ENCODE measurements around the gene TEPSIN.

Gene TEPSIN

DNA sequence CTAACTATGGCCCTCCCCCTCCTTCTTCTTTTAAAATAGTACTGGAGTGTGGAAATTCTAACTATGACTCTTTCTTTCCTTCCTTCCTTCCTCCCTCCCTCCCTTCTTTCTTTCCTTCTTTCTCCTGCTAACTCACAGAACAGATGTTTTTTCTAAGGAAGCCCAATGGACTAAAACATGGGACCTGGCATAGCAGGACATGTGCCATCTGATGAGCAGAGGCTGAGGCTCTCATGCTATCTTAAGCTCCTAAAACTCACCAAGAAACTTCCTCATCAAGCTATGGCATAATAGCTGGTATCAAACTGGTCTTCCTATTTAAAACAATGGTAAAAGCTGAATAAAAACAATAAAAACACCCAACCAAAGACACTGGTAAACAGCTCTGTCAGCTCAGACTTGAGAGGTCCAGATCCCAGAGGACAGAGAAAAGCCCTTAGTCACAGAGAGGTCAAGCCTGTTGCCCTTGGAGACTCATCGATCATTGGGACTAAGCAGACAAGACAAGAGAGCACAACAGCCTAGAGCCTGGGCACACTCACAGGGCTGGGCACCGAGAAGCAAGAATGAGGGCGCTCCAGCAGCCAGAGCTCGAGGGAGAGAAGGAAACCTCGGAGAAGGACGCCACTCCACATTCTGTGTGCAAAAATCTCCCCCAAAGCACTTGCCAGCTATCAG is 28.7 kb upstream of the TEPSIN start:
- no peak for TF ChIP-seq ZFX (IDR thresholded peaks at IDR 0.05; ENCODE audit: borderline replicate concordance)
- TF ChIP-seq, protein P1, sequence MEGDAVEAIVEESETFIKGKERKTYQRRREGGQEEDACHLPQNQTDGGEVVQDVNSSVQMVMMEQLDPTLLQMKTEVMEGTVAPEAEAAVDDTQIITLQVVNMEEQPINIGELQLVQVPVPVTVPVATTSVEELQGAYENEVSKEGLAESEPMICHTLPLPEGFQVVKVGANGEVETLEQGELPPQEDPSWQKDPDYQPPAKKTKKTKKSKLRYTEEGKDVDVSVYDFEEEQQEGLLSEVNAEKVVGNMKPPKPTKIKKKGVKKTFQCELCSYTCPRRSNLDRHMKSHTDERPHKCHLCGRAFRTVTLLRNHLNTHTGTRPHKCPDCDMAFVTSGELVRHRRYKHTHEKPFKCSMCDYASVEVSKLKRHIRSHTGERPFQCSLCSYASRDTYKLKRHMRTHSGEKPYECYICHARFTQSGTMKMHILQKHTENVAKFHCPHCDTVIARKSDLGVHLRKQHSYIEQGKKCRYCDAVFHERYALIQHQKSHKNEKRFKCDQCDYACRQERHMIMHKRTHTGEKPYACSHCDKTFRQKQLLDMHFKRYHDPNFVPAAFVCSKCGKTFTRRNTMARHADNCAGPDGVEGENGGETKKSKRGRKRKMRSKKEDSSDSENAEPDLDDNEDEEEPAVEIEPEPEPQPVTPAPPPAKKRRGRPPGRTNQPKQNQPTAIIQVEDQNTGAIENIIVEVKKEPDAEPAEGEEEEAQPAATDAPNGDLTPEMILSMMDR (IDR thresholded peaks at IDR 0.05) = no peak
- no peak overlapping the region; the same call in 1 of the 2 replicates for H3K27ac ChIP-seq

DNA sequence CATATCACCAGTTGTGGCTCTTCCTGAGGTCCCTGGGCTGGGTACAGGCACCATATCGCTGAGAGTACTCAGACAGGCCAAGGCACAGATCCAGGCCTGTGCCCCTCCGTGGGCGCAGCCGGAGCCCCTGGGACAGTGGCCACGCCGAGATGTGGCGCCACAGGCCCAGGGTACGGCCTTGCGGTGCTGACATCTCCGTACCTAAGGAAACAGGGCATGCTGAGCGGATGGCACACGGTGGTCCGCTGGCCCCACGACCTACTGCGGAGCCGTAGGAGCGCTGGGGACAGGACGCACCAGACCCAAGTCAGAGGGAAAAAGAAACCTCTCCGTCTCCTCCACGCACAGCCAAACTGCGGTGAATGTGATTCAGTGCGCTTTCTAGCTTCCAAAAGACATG is 26.7 kb upstream of the TEPSIN start:
- H3K27ac ChIP-seq = no peak overlapping the region
- TF ChIP-seq ZFX (IDR thresholded peaks at IDR 0.05; ENCODE audit: borderline replicate concordance) = no peak

DNA sequence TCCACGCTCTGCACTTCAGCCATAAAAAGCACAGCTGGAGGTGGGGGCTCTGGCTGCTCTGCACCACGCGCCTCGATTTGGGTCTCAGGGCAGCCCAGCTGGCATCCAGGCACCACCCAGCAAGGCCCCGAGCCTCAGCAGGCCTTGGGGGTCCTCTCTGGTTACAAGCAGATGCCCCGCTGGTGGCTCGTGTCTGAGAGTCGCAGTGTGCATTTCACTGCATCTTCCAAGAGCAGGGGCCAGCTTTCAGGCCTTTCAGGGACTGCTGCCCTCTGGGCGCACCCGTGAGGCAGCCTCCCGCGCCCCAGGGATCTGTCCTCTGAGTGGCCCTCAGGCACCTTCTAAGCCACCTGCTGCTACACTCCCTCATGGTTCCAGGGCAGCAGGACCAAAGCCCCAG is 25.8 kb upstream of the TEPSIN start:
- H3K27ac ChIP-seq = no peak overlapping the region
- no peak for TF ChIP-seq ZFX (IDR thresholded peaks at IDR 0.05; ENCODE audit: borderline replicate concordance)
- TF ChIP-seq, protein P1 (IDR thresholded peaks at IDR 0.05) = no peak

DNA sequence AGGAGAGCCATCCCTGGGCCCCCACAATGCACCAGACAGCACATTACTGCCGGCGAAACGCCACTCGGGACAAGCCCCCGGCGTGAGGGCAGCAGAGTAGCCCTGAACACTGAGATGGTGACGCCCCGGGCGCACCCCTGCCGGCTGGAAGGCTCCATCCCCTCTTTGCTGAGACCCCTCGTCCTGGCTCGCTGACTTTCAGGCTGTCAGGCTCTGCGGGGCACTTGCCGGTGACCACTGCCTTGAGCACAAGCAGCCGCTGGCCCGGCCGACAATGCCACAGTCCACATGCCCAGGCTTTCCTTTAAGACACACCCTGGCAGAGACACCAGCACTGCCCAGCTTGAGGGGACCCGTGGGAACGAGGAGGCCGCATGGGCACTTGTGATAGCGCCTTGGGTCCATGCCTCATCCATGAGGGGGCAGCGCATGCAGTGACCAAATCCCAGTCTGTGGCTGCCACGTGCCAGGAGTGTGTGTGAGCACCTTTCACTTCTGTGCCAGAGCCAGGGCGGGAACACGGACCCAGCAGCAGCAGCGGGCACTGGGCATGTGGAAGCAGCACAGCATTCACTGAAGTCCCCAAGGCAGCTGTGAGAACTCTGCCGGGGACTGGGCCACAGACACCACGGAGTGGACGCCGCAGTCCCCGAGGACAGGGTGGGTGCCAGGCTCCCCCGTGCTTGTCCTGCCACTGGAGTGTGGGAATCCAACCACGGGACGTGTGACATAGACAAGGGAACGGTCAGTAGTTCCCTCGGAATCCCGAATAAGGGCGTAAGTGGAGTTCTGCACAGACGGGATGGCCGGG is 24.7 kb upstream of the TEPSIN start:
- TF ChIP-seq, protein P1 (IDR thresholded peaks at IDR 0.05) = no peak
- no peak for TF ChIP-seq ZFX (IDR thresholded peaks at IDR 0.05; ENCODE audit: borderline replicate concordance)
- no peak overlapping the region for H3K27ac ChIP-seq

DNA sequence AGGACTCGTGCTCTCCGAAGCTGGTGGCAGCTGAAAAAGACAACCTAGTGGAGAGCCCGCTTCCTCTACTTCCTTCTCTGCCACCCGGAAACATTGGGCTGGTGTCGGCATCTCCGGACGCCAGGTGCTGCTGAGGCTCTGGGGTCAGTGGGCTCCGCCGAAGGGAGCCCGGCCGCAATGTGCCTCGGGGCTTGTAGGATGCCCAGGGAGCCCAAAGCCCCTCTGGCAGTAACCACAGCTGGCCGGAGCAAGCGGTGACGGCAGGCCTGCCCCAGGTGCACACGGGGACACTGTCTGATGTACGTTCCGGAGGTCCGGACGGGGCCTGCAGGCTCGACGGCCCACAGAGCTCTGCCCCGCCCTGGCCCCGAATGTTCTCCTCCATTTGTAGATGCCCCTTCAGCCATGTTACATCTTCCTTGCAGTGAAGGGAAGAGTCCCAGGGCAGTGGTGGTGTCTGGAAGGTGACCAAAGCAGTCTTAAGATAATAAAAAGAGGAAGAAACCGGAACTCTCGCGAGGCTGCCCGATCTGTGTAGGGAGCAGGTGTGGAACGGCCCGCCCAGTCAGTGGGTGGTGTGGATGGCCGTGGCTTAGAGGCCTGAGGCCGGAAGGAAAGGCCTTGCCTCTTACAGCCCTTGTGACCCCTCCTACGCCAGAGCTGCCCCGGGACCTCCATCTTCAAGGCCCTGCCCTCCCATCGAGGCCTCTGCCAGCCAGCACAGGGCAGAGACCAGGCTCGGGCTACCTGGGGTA is 22.9 kb upstream of the TEPSIN start:
- TF ChIP-seq ZFX (IDR thresholded peaks at IDR 0.05; ENCODE audit: borderline replicate concordance) = no peak
- TF ChIP-seq, protein P1 (IDR thresholded peaks at IDR 0.05) = no peak
- no peak overlapping the region for H3K27ac ChIP-seq

DNA sequence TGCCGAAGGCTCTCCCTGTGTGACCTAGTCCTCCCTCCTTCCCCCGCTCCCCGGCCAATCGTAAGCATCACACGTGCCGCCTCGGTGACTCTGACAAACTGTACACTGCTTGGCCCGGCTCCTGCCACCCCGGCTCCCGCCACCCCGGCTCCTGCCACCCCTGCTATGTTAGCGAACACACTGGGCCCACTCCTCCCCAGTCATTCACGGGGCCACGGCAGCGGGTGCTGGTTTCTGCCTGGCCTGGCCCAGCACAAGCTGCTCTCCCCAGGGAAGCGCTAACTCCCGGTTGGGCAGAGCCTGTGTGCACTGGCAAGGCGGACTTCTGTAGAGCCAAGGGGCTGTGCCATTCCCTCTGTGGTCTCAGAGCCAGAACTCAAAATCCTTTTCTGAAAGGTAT is 22.2 kb upstream of the TEPSIN start:
- no peak overlapping the region for H3K27ac ChIP-seq
- no peak for TF ChIP-seq ZFX (IDR thresholded peaks at IDR 0.05; ENCODE audit: borderline replicate concordance)
- TF ChIP-seq, protein P1 (IDR thresholded peaks at IDR 0.05) = no peak

DNA sequence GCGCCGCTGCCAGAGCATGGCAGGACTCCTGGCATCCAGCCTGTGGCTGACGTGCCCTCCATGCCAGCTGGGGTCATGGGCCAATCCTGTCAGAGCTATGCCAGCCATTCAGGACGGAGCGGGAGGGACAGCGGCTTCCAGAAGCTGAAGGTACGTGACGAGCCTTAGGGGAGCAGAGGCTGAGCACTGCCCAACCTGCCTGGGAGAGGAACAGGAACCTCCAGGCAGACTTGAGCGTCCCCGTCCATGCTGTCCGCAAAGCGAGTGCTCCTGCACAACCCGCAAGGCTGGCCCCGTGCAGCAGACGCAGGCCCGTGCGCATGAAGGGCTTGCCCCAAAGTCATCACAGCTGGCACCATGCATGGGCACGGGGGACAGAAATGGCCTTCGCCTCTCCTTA is 21.8 kb upstream of the TEPSIN start:
- TF ChIP-seq ZFX (IDR thresholded peaks at IDR 0.05; ENCODE audit: borderline replicate concordance) = no peak
- TF ChIP-seq, protein P1 (IDR thresholded peaks at IDR 0.05) = no peak
- H3K27ac ChIP-seq = no peak overlapping the region
